Measurements from ENCODE around the gene KAT6B.

Gene KAT6B

GRCh38 chr10:74863551-74863950 lies 37.2 kb downstream of the KAT6B start:
- Histone ChIP-seq H3K9ac (no peak overlapping the region), H3K27me3 (ENCODE audit: insufficient read depth, low read depth) (no peaks in the 10 kb centered on the region), H3K4me2 (no peak overlapping the region), H4K20me1 (ENCODE audit: insufficient read depth) (no peaks in the 10 kb centered on the region), H3K27ac (no peak overlapping the region), H3K4me3 (IDR thresholded peaks at IDR 0.05; ENCODE audit: insufficient read depth, low read depth, low read length) (no peak overlapping the region), H3K36me3 (ENCODE audit: insufficient read depth) (no peaks in the 10 kb centered on the region), H2AFZ (ENCODE audit: low read depth) (no peak overlapping the region), H3K79me2 (ENCODE audit: insufficient read depth, low read depth) (no peaks in the 10 kb centered on the region; the same call in 1 of the 2 replicates), H3K4me1 (ENCODE audit: low read depth, poor library complexity, severe bottlenecking) (no peaks in the 10 kb centered on the region)
- no peak for TF ChIP-seq CTCF (conservative IDR thresholded peaks at IDR 0.05; ENCODE audit: low read depth, low read length)

GRCh38 chr10:74867351-74867750 lies 41.0 kb downstream of the KAT6B start:
- H3K9ac ChIP-seq, result no peak overlapping the region
- no peak for TF ChIP-seq CTCF (conservative IDR thresholded peaks at IDR 0.05; ENCODE audit: low read depth, low read length)
- H2AFZ ChIP-seq (ENCODE audit: low read depth), result no peak overlapping the region
- H4K20me1 ChIP-seq (ENCODE audit: insufficient read depth), result no peaks in the 10 kb centered on the region
- H3K27me3 ChIP-seq (ENCODE audit: insufficient read depth, low read depth), result no peaks in the 10 kb centered on the region
- H3K4me1 ChIP-seq (ENCODE audit: low read depth, poor library complexity, severe bottlenecking), result no peaks in the 10 kb centered on the region
- H3K36me3 ChIP-seq (ENCODE audit: insufficient read depth), result no peaks in the 10 kb centered on the region
- H3K4me2 ChIP-seq, result no peak overlapping the region
- no peak overlapping the region for H3K27ac ChIP-seq
- H3K4me3 ChIP-seq (IDR thresholded peaks at IDR 0.05; ENCODE audit: insufficient read depth, low read depth, low read length), result no peak overlapping the region
- H3K79me2 ChIP-seq (ENCODE audit: insufficient read depth, low read depth), result no peaks in the 10 kb centered on the region

GRCh38 chr10:74868392-74868977 lies 42.1 kb downstream of the KAT6B start:
- H3K36me3 ChIP-seq (ENCODE audit: insufficient read depth), result no peaks in the 10 kb centered on the region
- no peaks in the 10 kb centered on the region for H3K4me1 ChIP-seq (ENCODE audit: low read depth, poor library complexity, severe bottlenecking)
- no peak overlapping the region for H3K4me2 ChIP-seq
- no peak overlapping the region for H3K9ac ChIP-seq
- H3K79me2 ChIP-seq (ENCODE audit: insufficient read depth, low read depth), result no peaks in the 10 kb centered on the region
- no peak for TF ChIP-seq CTCF (conservative IDR thresholded peaks at IDR 0.05; ENCODE audit: low read depth, low read length)
- no peak overlapping the region for H2AFZ ChIP-seq (ENCODE audit: low read depth)
- no peak overlapping the region for H3K27ac ChIP-seq
- no peaks in the 10 kb centered on the region for H4K20me1 ChIP-seq (ENCODE audit: insufficient read depth)
- no peaks in the 10 kb centered on the region for H3K27me3 ChIP-seq (ENCODE audit: insufficient read depth, low read depth)
- no peak overlapping the region for H3K4me3 ChIP-seq (IDR thresholded peaks at IDR 0.05; ENCODE audit: insufficient read depth, low read depth, low read length)

GRCh38 chr10:74869635-74870034 lies 43.2 kb downstream of the KAT6B start:
- Histone ChIP-seq H3K36me3 (ENCODE audit: insufficient read depth) (no peaks in the 10 kb centered on the region), H3K27me3 (ENCODE audit: insufficient read depth, low read depth) (no peaks in the 10 kb centered on the region), H3K9ac (no peak overlapping the region), H3K27ac (no peak overlapping the region), H3K4me2 (no peak overlapping the region), H3K4me1 (ENCODE audit: low read depth, poor library complexity, severe bottlenecking) (no peaks in the 10 kb centered on the region), H4K20me1 (ENCODE audit: insufficient read depth) (no peaks in the 10 kb centered on the region), H3K4me3 (IDR thresholded peaks at IDR 0.05; ENCODE audit: insufficient read depth, low read depth, low read length) (no peak overlapping the region), H2AFZ (ENCODE audit: low read depth) (no peak overlapping the region), H3K79me2 (ENCODE audit: insufficient read depth, low read depth) (no peaks in the 10 kb centered on the region)
- TF ChIP-seq CTCF (conservative IDR thresholded peaks at IDR 0.05; ENCODE audit: low read depth, low read length), result no peak

All from KMS-11 (cell line).